HepG2 (cell line): ENCODE data around the gene XRN1. TPM values are rescaled to one million over a fixed set of nuclear protein-coding genes. Genes with fewer than 3 reads are reported as not detected.

Experiments used
- ATAC-seq: fragments of 200-7000 bp; cut with Tn5 transposase; 3 replicates; pipeline ENCODE4 v1.9.1; 2020; ENCODE audit warnings: mild to moderate bottlenecking, moderate library complexity
- BruUV-seq: library from RNA; stranded (reverse); fragments of 400-500 nt; replicated peaks from 2 replicates; lab custom pipeline; 2021; lab: Mats Ljungman, UMichigan
- CTCF ChIA-PET: fragments of 300-600 bp; formaldehyde crosslinking; extraction: SDS; loops from one replicate; lab custom pipeline; 2021; ENCODE audit warnings: low total read pairs, inconsistent platforms, low intra/inter-chr PET ratio; lab: Yijun Ruan, JAX
- POLR2A ChIA-PET: fragments of 350-600 bp; sonication (Branson Sonifier 250); formaldehyde crosslinking; loops from one replicate; lab custom pipeline; 2020; ENCODE audit warnings: antibody characterized with exemption, inconsistent platforms; lab: Yijun Ruan, JAX
- DNase-seq: peaks from one replicate; pipeline ENCODE4 v3.0.0-alpha.2; 2015; ENCODE audit warnings: low spot score
- FAIRE-seq: peaks from 3 replicates; lab custom pipeline; 2011; peaks lifted over from hg19 to GRCh38; lab: Jason Lieb, UNC
- H2AFZ ChIP-seq: one replicate; pipeline ENCODE4 v1.6.1; 2011; ENCODE audit warnings: low read length, inconsistent platforms
- H3K27ac ChIP-seq: fragments of 300-600 bp; 3 replicates; pipeline ENCODE4 v1.8.0; 2011; ENCODE audit warnings: mixed run types, mild to moderate bottlenecking, mixed read lengths, low read length, inconsistent platforms; ENCODE audit not compliant: insufficient read depth; ENCODE audit errors: extremely low read length
- H3K27me3 ChIP-seq, 2 experiments: fragments of 200-600 bp in 1 of 2; 2 replicates in 1 of 2; 3 replicates in 1 of 2; pipeline versions ENCODE4 v1.6.0 to v1.8.0; 2011; ENCODE audit warnings: low read length in 2 of 2, mild to moderate bottlenecking in 2 of 2, moderate library complexity in 2 of 2, inconsistent platforms in 1 of 2; ENCODE audit not compliant: insufficient read depth in 2 of 2, control insufficient read depth in 1 of 2
- H3K36me3 ChIP-seq, 2 experiments: fragments of 200-600 bp in 1 of 2; replicated peaks in 1 of 2; 2 replicates in 1 of 2; 3 replicates in 1 of 2; pipeline versions ENCODE4 v1.5.1 to v1.8.0; 2011; ENCODE audit warnings: low read length in 2 of 2, inconsistent platforms in 1 of 2; ENCODE audit not compliant: insufficient read depth in 2 of 2, control insufficient read depth in 1 of 2
- H3K4me1 ChIP-seq: 2 replicates; pipeline ENCODE4 v1.5.1; 2012; ENCODE audit warnings: low read length, inconsistent platforms; ENCODE audit not compliant: insufficient read depth
- H3K4me2 ChIP-seq: 2 replicates; pipeline ENCODE4 v1.6.0; 2011; ENCODE audit warnings: low read depth, low read length, inconsistent platforms
- H3K4me3 ChIP-seq, 3 experiments: fragments of 200-600 bp in 1 of 3; sonication (generic), shearing (Covaris generic) in 1 of 3; replicated peaks in 1 of 3; 2 replicates each; pipeline ENCODE4 v1.5.1; 2011 to 2016; ENCODE audit warnings: low read length in 3 of 3, inconsistent platforms in 2 of 3, low read depth in 2 of 3, mild to moderate bottlenecking in 2 of 3, control low read depth in 1 of 3, mixed read lengths in 1 of 3; ENCODE audit not compliant: insufficient read depth in 1 of 3
- H3K79me2 ChIP-seq: one replicate; pipeline ENCODE4 v1.6.1; 2011; ENCODE audit warnings: low read length, inconsistent platforms; ENCODE audit not compliant: insufficient read depth
- H3K9ac ChIP-seq: 2 replicates; pipeline ENCODE4 v1.6.0; 2011; ENCODE audit warnings: mild to moderate bottlenecking, low read depth, low read length, inconsistent platforms; ENCODE audit not compliant: insufficient read depth
- H3K9me3 ChIP-seq: 2 replicates; pipeline ENCODE4 v1.5.1; 2012; ENCODE audit warnings: mild to moderate bottlenecking, low read length
- H4K20me1 ChIP-seq: 2 replicates; pipeline ENCODE4 v1.6.0; 2011; ENCODE audit warnings: inconsistent platforms, mild to moderate bottlenecking, low read length, moderate library complexity; ENCODE audit not compliant: insufficient read depth
- ATAD3A ChIP-seq: sonication (generic); formaldehyde crosslinking; IDR thresholded peaks from 2 replicates; pipeline ENCODE4 v1.4.0; 2020; ENCODE audit warnings: missing genetic modification reagents
- IRX3 ChIP-seq: sonication (generic); formaldehyde crosslinking; IDR thresholded peaks from 2 replicates; pipeline ENCODE4 v1.8.1; 2023; ENCODE audit warnings: mild to moderate bottlenecking, low read depth, missing genetic modification reagents, borderline replicate concordance
- KDM5B ChIP-seq: sonication (generic); formaldehyde crosslinking; IDR thresholded peaks from 2 replicates; pipeline ENCODE4 v1.4.0; 2020; ENCODE audit warnings: missing genetic modification reagents, mild to moderate bottlenecking, borderline replicate concordance
- MEF2D ChIP-seq: sonication (generic); formaldehyde crosslinking; IDR thresholded peaks from 2 replicates; pipeline ENCODE4 v1.5.1; 2020; ENCODE audit warnings: mild to moderate bottlenecking, missing genetic modification reagents
- RBFOX2 ChIP-seq: fragments of 200-400 bp; formaldehyde crosslinking; IDR thresholded peaks from 2 replicates; pipeline ENCODE4 v1.6.1; 2017; ENCODE audit warnings: low read depth, mild to moderate bottlenecking, low read length
- SIN3B ChIP-seq: fragments of 150-350 bp; IDR thresholded peaks from 2 replicates; pipeline ENCODE4 v1.6.1; 2014; ENCODE audit warnings: low read length
- SNAI1 ChIP-seq: sonication (generic); formaldehyde crosslinking; IDR thresholded peaks from 2 replicates; pipeline ENCODE4 v1.5.0; 2020; ENCODE audit warnings: mild to moderate bottlenecking, missing genetic modification reagents, borderline replicate concordance
- ZMYM2 ChIP-seq: sonication (generic); formaldehyde crosslinking; IDR thresholded peaks from 2 replicates; pipeline ENCODE4 v1.8.0; 2022; ENCODE audit warnings: mild to moderate bottlenecking, missing genetic modification reagents
- ZNF33A ChIP-seq: sonication (generic); formaldehyde crosslinking; IDR thresholded peaks from 2 replicates; pipeline ENCODE4 v1.5.1; 2020; ENCODE audit warnings: missing genetic modification reagents, mild to moderate bottlenecking, moderate library complexity, borderline replicate concordance
- ZNF75D ChIP-seq: sonication (generic); formaldehyde crosslinking; IDR thresholded peaks from 2 replicates; pipeline ENCODE4 v1.8.1; 2023; ENCODE audit warnings: missing genetic modification reagents, mild to moderate bottlenecking, borderline replicate concordance
- WGBS: methylation state at CpG from one replicate; pipeline ENCODE4 v1.1.6; 2017; ENCODE audit warnings: low lambda C conversion rate; 5-methylcytosine and 5-hydroxymethylcytosine counted together
- in situ Hi-C: cut with HindIII; loops from 2 replicates; pipeline ENCODE4 v1.10.0; 2017; ENCODE audit warnings: low pct_unique_long_range_greater_than_20kb; ENCODE audit not compliant: extremely low pct_ligation_motif_present
- intact Hi-C: fragments of 100-400 bp; cut with micrococcal nuclease; formaldehyde crosslinking; loops from one replicate; pipeline ENCODE4 v1.10.0; 2022; ENCODE audit not compliant: unreplicated experiment
- polyA plus RNA-seq, 8 experiments: library from polyadenylated mRNA; depleted of rRNA in 3 of 8; stranded (reverse) in 7 of 8; unstranded in 1 of 8; fragments of >200 nt; fragmentation: Illumina TruSeq in 4 of 8; extraction: Trizol in 4 of 8; gene quantifications; 2 replicates each; pipeline versions ENCODE4 v1.2.1 to v1.2.3, GENCODE V29; 2011 to 2016; ENCODE audit warnings: low read depth in 4 of 8, missing spikeins in 1 of 8, mixed read lengths in 1 of 8; ENCODE audit not compliant: insufficient read depth in 1 of 8
- total RNA-seq, 5 experiments: library from RNA; depleted of rRNA; stranded (reverse); fragments of >200 nt; fragmentation: Illumina TruSeq; extraction: Trizol; gene quantifications; 2 replicates each; pipeline ENCODE4 v1.2.3, GENCODE V29; 2016; ENCODE audit warnings: low read depth in 1 of 5
- TF ChIP-seq, protein P1 (sequence below), 2 experiments: sonication (generic) in 1 of 2; formaldehyde crosslinking in 1 of 2; IDR thresholded peaks; 2 replicates each; pipeline versions ENCODE4 v1.4.0 to v1.6.1; 2016 to 2020; ENCODE audit warnings: borderline replicate concordance in 1 of 2, low read depth in 1 of 2, mild to moderate bottlenecking in 1 of 2, missing genetic modification reagents in 1 of 2
- TF ChIP-seq, protein P2 (sequence below): sonication (generic); formaldehyde crosslinking; IDR thresholded peaks from 2 replicates; pipeline ENCODE4 v1.5.0; 2020; ENCODE audit warnings: mild to moderate bottlenecking, missing genetic modification reagents, borderline replicate concordance
- TF ChIP-seq, protein P3 (sequence below): sonication (generic); formaldehyde crosslinking; conservative IDR thresholded peaks from 2 replicates; pipeline ENCODE4 v1.8.0; 2022; ENCODE audit warnings: low read depth, missing genetic modification reagents

Gene XRN1
- total and polyA plus RNA-seq, 2 of the 13 experiments (the other 11 are each of a cell fraction or from before 2014, with no cell fraction given): 13.2 to 13.3 TPM

DNA sequence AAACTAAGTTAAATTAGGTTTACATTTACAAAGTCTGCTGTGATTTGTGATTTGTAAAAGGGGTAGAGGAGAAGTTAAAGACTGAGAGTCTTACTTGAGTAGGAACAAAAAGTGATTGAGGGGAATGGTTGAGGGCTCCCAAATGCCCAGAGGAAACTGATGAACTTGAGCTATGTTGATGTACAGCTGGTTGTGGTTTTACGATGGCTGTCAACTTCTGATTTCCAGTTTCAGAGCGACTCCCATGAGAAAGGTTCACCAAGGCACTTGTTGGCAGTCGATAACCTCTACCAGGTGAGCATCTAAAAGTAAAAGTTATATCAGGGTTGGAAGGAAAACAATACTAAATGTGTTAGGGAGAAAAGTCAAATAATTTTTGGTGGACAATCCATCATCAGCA lies 91.0 kb downstream of the XRN1 start (continued):
- TF ChIP-seq, protein P1, sequence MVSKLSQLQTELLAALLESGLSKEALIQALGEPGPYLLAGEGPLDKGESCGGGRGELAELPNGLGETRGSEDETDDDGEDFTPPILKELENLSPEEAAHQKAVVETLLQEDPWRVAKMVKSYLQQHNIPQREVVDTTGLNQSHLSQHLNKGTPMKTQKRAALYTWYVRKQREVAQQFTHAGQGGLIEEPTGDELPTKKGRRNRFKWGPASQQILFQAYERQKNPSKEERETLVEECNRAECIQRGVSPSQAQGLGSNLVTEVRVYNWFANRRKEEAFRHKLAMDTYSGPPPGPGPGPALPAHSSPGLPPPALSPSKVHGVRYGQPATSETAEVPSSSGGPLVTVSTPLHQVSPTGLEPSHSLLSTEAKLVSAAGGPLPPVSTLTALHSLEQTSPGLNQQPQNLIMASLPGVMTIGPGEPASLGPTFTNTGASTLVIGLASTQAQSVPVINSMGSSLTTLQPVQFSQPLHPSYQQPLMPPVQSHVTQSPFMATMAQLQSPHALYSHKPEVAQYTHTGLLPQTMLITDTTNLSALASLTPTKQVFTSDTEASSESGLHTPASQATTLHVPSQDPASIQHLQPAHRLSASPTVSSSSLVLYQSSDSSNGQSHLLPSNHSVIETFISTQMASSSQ (IDR thresholded peaks at IDR 0.05; ENCODE audit: low read depth): no peak
- TF ChIP-seq, protein P1 (CRISPR knock-in tag; IDR thresholded peaks at IDR 0.05; ENCODE audit: borderline replicate concordance): no peak
- no peak for TF ChIP-seq SNAI1 (CRISPR knock-in tag)
- TF ChIP-seq IRX3 (CRISPR knock-in tag): no peak

DNA sequence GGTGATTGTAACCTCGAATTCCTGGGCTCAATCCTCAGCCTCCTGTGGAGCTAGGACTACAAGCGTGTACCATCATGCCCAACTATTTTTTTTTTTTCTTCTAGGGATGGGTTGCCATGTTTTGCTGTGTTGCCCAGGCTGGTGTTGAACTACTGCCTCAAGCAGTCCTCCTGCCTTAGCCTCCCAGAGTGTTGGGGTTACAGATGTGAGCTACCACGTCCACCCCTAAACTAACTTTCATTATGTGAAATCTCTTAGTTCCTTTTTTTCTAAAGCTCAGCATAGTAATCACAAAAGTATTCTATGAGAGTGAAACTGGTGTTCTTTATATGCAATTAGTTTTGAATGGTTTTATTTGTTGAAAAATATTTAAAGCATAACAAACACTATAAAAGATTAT lies 92.1 kb downstream of the XRN1 start:
- 100% methylated on average over 3 of the region's 3 CpGs for WGBS
- H3K4me3 ChIP-seq: no peak overlapping the region
- no peak for TF ChIP-seq KDM5B (CRISPR knock-in tag)
- TF ChIP-seq, protein P2, sequence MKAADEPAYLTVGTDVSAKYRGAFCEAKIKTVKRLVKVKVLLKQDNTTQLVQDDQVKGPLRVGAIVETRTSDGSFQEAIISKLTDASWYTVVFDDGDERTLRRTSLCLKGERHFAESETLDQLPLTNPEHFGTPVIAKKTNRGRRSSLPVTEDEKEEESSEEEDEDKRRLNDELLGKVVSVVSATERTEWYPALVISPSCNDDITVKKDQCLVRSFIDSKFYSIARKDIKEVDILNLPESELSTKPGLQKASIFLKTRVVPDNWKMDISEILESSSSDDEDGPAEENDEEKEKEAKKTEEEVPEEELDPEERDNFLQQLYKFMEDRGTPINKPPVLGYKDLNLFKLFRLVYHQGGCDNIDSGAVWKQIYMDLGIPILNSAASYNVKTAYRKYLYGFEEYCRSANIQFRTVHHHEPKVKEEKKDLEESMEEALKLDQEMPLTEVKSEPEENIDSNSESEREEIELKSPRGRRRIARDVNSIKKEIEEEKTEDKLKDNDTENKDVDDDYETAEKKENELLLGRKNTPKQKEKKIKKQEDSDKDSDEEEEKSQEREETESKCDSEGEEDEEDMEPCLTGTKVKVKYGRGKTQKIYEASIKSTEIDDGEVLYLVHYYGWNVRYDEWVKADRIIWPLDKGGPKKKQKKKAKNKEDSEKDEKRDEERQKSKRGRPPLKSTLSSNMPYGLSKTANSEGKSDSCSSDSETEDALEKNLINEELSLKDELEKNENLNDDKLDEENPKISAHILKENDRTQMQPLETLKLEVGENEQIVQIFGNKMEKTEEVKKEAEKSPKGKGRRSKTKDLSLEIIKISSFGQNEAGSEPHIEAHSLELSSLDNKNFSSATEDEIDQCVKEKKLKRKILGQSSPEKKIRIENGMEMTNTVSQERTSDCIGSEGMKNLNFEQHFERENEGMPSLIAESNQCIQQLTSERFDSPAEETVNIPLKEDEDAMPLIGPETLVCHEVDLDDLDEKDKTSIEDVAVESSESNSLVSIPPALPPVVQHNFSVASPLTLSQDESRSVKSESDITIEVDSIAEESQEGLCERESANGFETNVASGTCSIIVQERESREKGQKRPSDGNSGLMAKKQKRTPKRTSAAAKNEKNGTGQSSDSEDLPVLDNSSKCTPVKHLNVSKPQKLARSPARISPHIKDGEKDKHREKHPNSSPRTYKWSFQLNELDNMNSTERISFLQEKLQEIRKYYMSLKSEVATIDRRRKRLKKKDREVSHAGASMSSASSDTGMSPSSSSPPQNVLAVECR (CRISPR knock-in tag): no peak
- TF ChIP-seq ZNF33A (CRISPR knock-in tag): no peak
- TF ChIP-seq SIN3B: no peak
- no peak for TF ChIP-seq MEF2D (CRISPR knock-in tag)
- no peak for TF ChIP-seq ZNF75D (CRISPR knock-in tag)
- TF ChIP-seq ATAD3A (CRISPR knock-in tag): no peak
- no peak for TF ChIP-seq ZMYM2 (CRISPR knock-in tag)
- TF ChIP-seq, protein P3, sequence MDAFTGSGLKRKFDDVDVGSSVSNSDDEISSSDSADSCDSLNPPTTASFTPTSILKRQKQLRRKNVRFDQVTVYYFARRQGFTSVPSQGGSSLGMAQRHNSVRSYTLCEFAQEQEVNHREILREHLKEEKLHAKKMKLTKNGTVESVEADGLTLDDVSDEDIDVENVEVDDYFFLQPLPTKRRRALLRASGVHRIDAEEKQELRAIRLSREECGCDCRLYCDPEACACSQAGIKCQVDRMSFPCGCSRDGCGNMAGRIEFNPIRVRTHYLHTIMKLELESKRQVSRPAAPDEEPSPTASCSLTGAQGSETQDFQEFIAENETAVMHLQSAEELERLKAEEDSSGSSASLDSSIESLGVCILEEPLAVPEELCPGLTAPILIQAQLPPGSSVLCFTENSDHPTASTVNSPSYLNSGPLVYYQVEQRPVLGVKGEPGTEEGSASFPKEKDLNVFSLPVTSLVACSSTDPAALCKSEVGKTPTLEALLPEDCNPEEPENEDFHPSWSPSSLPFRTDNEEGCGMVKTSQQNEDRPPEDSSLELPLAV: no peak
- no peak for TF ChIP-seq RBFOX2
- TF ChIP-seq, all 625 proteins: peak for 0
- Histone ChIP-seq H3K36me3 (peaks cover 6 to 39% of the 10 kb centered on the region in 2 experiments), H3K79me2 (no peaks in the 10 kb centered on the region), H3K9me3 (no peaks in the 10 kb centered on the region), H3K27me3 (no peaks in the 10 kb centered on the region), H3K27ac (no peak overlapping the region), H3K4me1 (no peaks in the 10 kb centered on the region), H3K4me2 (no peak overlapping the region), H2AFZ (no peak overlapping the region), H4K20me1 (0 out of 2 replicates have a peak, but pooled peaks cover 6% of the 10 kb centered on the region), H3K9ac (no peak overlapping the region)
- no peak for FAIRE-seq
- CTCF ChIA-PET: no interaction called here
- POLR2A ChIA-PET: no interaction called here
- DNase-seq: no peak
- in situ Hi-C loops (no loop called here), intact Hi-C loops (no loop called here)
- BruUV-seq: no TSS peak
- no peak for ATAC-seq
